ENCODE data around the gene BLM. TPM values are rescaled to one million over a fixed set of nuclear protein-coding genes. Genes with fewer than 3 reads are reported as not detected.
A peak's percentile ranks its signal among the peaks of the same experiment; 100 is the strongest.

The BLM gene
- total and polyA plus RNA-seq, 8 donors = 1.1 to 10.5 (median 2.6) TPM

DNA sequence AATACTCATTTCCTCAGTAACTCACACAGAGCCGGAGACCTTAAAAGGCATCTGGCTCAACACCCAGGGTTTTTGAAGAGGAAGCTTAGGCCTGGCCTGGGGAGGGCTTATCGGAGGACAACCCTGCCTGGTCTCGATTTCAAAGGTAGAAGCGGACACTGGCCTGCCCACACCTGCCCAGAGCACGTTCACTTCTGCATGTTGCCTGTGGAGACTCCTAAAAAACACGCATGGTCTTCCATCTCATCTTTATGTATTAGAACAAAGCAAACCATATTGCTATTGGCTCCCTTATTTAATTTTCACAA lies 95.8 kb downstream of the BLM start:
- no peak for TF ChIP-seq EP300 (IDR thresholded peaks at IDR 0.05)
- no peak for TF ChIP-seq POLR2A (IDR thresholded peaks at IDR 0.05)
- TF ChIP-seq POLR2AphosphoS5 (IDR thresholded peaks at IDR 0.05) = no peak
- TF ChIP-seq, protein P1, sequence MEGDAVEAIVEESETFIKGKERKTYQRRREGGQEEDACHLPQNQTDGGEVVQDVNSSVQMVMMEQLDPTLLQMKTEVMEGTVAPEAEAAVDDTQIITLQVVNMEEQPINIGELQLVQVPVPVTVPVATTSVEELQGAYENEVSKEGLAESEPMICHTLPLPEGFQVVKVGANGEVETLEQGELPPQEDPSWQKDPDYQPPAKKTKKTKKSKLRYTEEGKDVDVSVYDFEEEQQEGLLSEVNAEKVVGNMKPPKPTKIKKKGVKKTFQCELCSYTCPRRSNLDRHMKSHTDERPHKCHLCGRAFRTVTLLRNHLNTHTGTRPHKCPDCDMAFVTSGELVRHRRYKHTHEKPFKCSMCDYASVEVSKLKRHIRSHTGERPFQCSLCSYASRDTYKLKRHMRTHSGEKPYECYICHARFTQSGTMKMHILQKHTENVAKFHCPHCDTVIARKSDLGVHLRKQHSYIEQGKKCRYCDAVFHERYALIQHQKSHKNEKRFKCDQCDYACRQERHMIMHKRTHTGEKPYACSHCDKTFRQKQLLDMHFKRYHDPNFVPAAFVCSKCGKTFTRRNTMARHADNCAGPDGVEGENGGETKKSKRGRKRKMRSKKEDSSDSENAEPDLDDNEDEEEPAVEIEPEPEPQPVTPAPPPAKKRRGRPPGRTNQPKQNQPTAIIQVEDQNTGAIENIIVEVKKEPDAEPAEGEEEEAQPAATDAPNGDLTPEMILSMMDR (IDR thresholded peaks at IDR 0.05) = no peak
- WGBS, 5 donors = 90 to 95% (median 92%) methylated on average over 6 of the region's 6 CpGs
- Histone ChIP-seq H3K4me3 (no peak overlapping the region), H3K36me3 (no peaks in the 10 kb centered on the region), H3K27ac (peak overlapping the region in 1 of 5 donors; percentile 58), H3K27me3 (no peaks in the 10 kb centered on the region), H3K4me1 (peaks cover 10 to 28% (median 16%) of the 10 kb centered on the region in 4 donors), H3K9me3 (no peaks in the 10 kb centered on the region)
- intact Hi-C loops (cut with DNase I; ENCODE audit: low total_unique reads) = no loop called here
- DNase-seq = no peak

DNA sequence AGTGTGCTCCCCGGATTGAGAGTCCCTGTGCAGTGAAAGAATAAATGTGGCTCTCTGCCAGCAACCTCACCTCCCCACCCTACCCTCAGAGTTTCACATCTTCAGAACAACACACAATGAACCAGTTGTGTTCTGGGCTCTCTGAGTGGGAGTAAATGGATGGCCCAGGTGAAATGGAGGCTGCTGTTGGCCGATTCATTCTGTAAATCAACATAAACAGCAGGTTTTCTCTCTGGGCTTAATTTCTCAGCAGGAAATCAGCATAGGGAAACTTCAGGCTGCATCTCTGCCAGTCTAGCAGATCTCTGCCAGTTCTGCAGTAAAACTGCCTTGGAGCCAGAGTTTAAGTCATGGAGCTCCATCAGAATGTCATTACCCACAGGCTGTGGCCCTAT lies 96.6 kb downstream of the BLM start:
- Histone ChIP-seq H3K4me3 (no peak overlapping the region), H3K36me3 (no peaks in the 10 kb centered on the region), H3K4me1 (peaks cover 10 to 36% (median 25%) of the 10 kb centered on the region in 4 donors), H3K9me3 (no peaks in the 10 kb centered on the region), H3K27me3 (no peaks in the 10 kb centered on the region), H3K27ac (peak overlapping the region in 2 of 5 donors; percentile 0 to 42)
- 22 to 66% (median 39%) methylated on average over 2 of the region's 2 CpGs for WGBS, 5 donors
- DNase-seq = peak; percentile 16 to 56
- intact Hi-C loops (cut with DNase I; ENCODE audit: low total_unique reads) = no loop called here
- TF ChIP-seq EP300 (IDR thresholded peaks at IDR 0.05) = no peak
- TF ChIP-seq, protein P1 (IDR thresholded peaks at IDR 0.05) = no peak
- no peak for TF ChIP-seq POLR2A (IDR thresholded peaks at IDR 0.05)
- no peak for TF ChIP-seq POLR2AphosphoS5 (IDR thresholded peaks at IDR 0.05)

DNA sequence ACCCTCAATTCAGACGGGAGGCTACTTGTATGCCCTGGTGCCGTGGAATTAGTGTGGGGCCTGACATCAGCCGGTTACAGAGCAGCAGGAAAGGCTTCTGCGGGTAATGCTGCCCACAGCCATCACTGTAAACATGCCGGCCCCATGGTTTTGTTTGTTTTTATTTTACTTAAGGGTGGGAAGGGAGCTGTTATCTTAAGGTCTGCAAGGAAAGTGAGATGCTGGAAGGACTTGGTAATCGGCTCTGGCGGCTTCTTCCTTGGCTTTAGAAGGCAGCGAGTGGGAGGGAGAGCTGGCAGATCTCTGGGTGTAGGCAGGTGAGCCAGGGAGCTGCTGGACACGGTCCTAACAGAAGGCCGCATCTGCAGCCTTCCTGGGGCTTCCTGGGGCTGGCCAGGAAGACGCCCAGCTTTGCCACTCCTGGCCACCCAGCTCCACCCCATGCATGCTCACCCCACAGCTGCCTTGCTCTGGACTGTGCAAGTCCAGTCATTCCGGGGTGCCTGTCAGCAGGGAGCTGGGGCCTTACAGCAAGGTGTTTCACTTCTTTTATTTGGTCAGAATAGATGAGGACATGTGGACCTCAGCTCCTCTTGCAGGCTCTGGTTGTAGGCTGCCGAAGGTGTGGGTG lies 97.2 kb downstream of the BLM start:
- 38 to 76% (median 47%) methylated on average over 12 to 13 of the region's 13 CpGs for WGBS, 5 donors
- Histone ChIP-seq H3K9me3 (no peaks in the 10 kb centered on the region), H3K36me3 (no peaks in the 10 kb centered on the region), H3K27me3 (no peaks in the 10 kb centered on the region), H3K4me3 (no peak overlapping the region), H3K27ac (peak overlapping the region in 2 of 5 donors; percentile 0 to 42), H3K4me1 (peaks cover 10 to 38% (median 26%) of the 10 kb centered on the region in 4 donors)
- peak; percentile 35 to 36 for DNase-seq
- intact Hi-C loops (cut with DNase I; ENCODE audit: low total_unique reads) = no loop called here
- no peak for TF ChIP-seq POLR2A (IDR thresholded peaks at IDR 0.05)
- no peak for TF ChIP-seq EP300 (IDR thresholded peaks at IDR 0.05)
- no peak for TF ChIP-seq POLR2AphosphoS5 (IDR thresholded peaks at IDR 0.05)

DNA sequence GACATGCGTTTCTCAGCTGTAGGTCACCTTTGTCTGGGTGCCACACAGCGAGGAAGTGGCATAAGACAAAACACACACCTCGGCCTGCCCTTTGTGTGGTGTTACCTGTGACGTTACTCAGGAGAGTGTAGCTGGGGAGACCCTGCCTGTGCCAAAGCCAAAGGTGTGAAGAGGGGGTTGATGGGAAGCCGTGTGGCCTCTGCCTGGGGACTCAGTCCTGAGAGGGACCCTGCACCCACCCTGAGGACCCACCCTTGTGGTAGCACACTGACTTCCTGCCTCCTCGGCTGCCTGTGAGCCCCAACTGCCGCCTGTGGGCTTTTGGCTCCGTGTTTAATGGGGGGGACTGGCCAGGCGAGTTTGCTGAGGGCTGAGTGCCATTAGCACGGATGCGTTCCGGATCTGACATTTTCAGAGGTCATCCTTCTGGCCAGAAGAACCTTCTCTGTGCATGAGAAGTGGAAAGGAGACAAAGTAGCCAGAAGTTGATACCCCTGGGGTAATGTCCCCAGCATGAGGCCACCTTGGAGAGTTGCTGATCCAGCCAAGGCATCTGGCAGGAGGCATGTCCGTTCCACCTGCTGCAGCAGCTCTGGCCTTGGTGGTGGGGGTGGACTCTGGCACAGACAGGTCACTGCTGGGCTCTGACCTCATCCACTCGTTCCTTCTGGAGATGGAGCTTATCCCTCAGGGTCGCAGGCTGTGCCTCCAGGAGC lies 99.4 kb downstream of the BLM start:
- Histone ChIP-seq H3K27me3 (no peaks in the 10 kb centered on the region), H3K9me3 (no peaks in the 10 kb centered on the region), H3K4me1 (peaks cover 10 to 38% (median 27%) of the 10 kb centered on the region in 4 donors), H3K27ac (no peak overlapping the region), H3K4me3 (no peak overlapping the region), H3K36me3 (no peaks in the 10 kb centered on the region)
- peak in 1 of 2 donors; percentile 23 for DNase-seq
- intact Hi-C loops (cut with DNase I; ENCODE audit: low total_unique reads) = no loop called here
- no peak for TF ChIP-seq EP300 (IDR thresholded peaks at IDR 0.05)
- no peak for TF ChIP-seq POLR2A (IDR thresholded peaks at IDR 0.05)
- TF ChIP-seq POLR2AphosphoS5 (IDR thresholded peaks at IDR 0.05) = no peak
- TF ChIP-seq, protein P1 (IDR thresholded peaks at IDR 0.05) = no peak
- 87 to 93% (median 89%) methylated on average over 15 of the region's 15 CpGs for WGBS, 5 donors
